GM04504 (cell line): ENCODE results near the gene ZNF584.
"Not testable (repeated sequence)": the region's sequence is repeated elsewhere in the genome, so short reads cannot be mapped to it uniquely, and the experiment has no call there.

Source experiments
- DNase-seq: peaks from one replicate; pipeline ENCODE4 v3.0.0-alpha.2; 2012; ENCODE audit warnings: low read depth

Gene ZNF584

DNA sequence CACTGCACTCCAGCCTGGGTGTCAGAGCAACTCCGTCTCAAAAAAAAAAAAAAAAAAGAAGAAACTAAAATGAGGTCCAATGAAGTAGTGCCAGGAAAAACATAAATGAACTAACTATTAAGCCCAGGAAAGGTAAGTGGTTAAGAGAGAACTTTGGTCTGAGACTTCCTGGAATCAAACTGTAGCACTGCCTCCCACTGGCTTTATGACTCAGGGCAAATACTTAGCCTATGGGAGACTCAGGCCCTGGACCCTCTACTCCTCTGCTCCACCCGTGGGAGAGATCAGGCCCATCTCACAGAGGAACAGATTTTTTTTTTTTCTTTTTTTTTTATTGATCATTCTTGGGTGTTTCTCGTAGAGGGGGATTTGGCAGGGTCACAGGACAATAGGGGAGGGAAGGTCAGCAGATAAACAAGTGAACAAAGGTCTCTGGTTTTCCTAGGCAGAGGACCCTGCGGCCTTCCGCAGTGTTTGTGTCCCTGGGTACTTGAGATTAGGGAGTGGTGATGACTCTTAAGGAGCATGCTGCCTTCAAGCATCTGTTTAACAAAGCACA, 4.5 kb upstream of the ZNF584 start:
- DNase-seq, result not testable (repeated sequence)

DNA sequence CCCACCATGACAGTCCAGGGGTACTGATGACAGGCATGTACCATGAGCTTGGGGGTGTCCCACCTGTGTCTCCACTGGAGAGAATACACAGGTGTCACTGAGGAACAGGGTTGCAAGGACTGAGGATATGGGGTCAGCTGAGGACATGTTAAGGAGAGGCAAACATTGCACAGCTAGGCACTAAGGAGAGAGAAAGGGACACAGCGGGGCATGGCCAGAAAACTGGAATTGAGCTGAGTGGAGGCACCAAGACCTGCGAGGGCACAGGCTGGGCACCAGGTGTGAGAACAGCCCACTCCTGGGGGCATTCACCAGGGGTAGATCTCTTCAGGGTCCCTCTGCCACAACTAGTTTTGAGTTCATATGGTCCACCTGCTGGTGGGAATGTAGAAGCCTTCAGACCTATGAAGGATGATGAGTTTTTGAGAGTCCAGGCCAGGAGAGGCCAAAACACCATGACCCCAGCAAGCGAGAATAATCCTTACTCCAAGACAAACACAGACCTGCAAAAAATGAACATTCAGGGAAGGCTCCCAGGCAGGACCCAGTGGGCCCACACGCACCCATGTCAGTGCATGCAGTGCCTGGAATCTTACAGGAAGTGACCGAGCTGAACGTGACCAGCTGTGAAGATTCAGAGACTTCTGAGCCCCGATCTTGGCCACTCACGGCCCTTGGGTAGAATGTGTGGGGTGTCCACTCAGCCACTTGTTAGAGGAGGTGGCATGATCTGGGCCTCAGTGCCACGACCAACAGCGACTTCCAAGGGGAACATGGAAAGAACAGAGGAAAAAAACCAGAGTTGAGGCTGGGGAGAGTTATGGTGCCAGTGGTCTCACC, 1.4 kb upstream of the ZNF584 start:
- DNase-seq, result no peak

DNA sequence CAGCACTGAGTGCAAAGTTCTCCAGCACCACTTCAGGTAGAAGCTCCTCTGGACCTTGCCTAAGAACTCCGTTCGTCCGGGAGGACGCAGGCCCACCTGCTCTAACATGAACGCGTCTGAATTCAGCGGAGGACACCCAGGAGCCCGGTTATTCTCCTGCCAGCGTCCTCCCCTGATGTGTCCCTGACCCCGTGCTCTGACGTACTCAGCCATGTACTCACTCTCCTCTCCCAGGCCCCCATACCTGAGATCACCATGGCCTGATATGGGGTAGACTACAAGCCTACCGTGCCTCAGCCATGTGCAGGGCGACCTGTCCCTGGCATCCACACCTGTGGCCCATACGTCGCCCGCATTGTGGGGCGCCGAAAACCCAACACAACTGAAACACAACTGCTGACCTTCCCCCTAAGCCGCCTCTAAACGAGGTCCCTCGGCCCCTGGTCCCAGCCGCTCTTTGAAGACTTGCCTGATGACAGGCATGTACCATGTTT, 744 bp upstream of the ZNF584 start:
- DNase-seq, result no peak

DNA sequence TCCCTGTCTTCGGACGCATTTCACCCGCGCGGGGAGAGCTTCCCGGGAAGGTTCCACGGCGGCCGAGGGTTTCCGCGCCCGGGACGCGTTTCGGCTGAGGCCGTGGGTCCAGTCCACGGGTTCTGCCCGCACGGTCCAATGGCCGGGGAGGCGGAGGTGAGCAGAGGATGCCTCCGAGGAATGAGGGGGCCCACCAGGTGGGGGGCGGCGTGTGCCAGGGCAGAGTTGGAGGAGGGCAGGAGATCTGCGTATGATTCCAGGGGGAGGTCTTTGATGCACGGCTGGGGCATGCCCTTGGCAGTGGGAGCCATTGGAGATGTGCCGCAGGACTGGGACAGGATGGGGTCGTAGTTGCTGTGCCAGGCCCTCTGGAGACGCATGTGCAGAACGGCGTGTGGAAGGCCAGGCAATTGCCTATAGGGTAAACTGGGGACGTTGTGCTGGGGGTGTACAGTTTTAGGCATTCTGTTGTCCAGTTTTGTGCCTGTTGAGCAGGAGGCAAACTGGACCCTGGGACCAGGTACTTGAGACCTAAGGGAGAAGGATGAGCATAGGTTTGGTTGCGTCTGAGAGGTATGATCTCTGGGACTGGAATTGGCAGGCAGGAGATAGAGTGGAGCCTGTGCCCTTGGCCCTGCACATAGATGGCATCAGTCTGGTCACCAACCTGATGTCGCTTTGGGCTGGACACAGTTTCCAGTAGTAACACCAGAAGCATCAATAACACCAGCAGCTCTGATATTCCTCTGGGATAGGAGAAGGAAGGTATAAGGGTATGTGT, 751 bp downstream of the ZNF584 start:
- no peak for DNase-seq

DNA sequence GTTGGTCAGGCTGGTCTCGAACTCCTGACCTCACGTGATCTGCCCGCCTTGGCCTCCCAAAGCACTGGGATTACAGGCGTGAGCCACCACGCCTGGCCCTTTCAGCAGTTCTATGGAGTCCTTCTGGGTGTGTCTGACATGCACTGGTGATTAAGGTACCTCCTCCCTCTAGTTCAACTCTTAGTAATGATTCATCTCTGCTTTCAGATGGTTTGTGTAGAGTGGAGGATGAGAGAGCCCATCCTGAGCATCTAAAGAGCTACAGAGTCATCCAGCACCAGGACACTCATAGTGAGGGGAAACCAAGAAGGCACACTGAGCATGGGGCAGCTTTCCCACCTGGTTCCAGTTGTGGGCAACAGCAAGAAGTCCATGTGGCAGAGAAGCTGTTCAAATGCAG, 8.2 kb downstream of the ZNF584 start:
- no peak for DNase-seq

DNA sequence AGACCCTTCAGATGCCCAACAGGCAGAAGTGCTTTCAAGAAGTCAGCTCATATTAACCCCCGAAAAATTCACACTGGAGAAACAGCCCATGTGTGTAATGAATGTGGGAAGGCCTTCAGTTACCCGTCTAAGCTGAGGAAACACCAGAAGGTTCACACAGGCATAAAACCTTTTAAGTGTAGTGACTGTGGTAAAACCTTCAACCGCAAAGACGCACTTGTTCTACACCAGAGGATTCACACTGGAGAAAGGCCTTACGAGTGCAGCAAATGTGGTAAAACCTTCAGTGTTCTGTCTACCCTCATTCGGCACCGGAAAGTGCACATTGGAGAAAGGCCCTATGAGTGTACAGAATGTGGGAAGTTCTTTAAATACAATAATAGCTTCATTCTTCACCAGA, 8.6 kb downstream of the ZNF584 start:
- no peak for DNase-seq

DNA sequence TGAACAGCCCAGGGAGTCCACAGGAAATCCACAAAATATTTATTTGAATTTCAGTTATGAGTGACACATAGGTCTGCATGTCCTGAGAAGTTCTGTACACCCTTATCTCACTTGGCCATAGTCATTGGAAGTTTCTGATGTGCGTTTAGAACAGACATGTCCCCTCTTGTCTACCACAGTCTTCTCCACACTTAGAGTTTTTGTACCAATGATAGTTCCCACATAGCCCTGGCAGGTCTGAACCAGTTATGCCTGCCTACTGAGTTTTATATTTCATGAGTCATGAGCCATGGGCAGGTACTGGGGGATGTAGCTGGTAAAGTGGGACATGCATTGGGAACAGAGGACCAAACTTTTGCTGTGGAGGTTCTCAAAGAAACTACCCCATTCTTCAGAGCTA, 20.2 kb downstream of the ZNF584 start:
- DNase-seq, result no peak

DNA sequence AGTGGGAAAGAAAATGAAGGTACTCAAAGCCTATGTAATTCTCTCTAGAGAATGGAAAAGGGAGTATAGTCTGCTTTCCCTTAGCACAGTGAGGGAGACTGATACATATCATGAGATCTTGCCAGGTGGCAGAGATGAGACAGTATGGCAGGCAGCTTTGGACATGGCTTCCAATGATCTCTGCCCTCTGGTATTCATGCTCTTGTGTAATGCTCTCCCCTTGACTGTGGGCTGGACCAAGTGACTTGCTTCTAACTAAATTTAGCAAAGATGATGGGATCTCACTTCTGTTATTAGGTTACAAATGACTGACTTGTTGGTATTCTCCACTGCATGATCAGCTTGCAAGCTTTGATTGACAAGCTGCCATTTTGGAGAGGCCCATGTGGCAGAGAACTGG, 21.3 kb downstream of the ZNF584 start:
- no peak for DNase-seq

DNA sequence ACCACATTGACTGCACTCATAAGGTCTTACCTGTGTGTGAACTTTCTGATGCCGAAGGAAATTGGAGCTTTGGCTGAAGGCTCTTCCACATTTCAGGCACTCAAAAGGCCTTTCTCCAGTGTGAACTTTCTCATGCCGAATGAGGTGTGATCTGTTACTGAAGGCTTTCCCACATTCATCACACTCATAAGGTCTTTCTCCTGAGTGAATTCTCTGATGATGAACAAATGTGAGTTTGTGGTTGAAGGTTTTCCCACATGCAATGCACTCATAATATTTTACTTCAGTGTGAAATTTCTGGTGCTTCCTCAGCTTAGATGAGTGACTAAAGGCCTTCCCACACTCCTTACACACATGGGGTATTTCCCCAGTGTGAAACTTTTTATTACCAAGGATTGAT, 25.8 kb downstream of the ZNF584 start:
- DNase-seq, result no peak

DNA sequence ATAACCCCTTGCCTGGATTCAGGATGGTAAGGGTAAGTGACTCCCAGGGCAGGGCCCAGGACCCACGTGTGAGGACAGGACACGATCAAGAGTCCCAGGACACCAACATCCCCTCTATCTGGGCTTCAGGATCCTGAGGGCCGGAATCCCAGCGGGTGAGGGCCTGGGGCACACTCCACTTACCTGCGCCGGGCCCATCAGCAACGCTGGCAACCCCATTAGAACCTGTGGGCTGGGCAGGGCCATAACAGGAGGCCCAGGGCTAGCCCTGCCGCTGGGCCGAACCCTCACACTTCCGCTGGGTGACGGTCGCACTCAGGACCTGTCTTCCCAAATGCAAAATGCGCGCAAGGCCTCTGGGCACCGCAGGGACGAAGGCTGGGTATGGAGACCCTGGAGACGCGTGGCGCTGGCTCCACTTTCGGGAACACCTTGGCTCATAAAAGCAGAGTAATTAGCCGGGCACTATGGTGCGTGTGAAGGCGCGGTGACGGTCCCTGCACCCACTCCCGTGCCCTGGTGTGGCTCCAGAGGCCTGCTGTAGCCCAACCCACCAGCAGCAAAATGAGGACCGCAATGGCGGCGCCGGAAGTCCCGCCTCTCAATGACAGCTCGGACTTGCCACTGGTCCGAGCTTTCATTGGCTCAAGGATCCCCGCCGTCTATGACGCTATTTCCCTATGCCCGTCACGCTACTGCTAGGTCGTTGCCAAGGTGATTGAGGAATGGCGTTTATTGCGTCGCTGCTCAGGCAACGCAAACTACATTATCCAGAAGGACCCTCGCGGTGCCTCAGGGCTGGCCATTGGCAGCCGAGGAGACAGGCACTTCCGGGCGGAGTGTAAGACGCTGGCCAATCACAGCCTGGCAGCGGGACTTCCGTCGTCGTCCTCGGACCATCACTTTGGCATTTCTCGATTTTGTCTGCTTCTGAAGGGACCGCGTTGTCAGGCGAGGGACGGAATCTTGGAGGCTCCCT, 31.4 kb downstream of the ZNF584 start, which contains the start of gene ZNF132:
ZNF132 (minus strand) TSS at position 578 of the 979 bp plus-strand sequence; CDS start at position 246, 332 bp downstream.
- DNase-seq, result peak; percentile 100

DNA sequence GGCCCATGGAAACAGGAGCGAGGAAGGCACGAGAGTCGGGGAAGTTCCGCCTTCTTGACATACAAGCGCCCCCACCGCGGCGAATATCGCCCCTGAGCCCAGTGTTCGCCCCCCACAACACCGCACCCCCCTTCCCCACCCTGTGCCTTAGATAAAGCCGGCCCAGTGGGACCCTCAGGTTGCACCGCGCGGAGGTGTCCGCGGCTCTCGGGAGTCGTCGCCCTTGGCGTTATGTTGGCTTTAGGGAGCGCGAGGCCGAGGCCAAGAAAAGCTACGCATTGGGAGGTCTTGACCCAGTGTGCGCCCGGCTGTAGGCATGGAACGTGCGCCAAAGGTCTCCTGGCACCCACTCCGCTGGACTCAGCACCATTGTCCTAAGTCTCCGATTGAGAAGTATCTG, 32.1 kb downstream of the ZNF584 start:
- no peak for DNase-seq

DNA sequence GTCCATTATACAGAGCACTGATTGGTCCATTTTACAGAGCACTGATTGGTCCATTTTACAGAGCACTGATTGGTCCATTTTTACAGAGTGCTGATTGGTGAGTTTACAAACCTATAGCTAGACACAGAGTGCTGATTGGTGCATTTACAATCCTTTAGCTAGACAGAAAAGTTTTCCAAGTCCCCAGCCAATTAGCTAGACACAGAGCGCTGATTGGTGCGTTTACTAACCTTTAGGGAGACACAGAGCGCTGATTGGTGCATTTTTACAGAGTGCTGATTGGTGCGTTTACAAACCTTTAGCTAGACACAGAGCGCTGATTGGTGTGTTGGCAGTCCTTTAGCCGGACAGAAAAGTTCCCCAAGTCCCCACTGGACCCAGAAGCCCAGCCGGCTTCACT, 34.5 kb downstream of the ZNF584 start:
- DNase-seq, result not testable (repeated sequence)

DNA sequence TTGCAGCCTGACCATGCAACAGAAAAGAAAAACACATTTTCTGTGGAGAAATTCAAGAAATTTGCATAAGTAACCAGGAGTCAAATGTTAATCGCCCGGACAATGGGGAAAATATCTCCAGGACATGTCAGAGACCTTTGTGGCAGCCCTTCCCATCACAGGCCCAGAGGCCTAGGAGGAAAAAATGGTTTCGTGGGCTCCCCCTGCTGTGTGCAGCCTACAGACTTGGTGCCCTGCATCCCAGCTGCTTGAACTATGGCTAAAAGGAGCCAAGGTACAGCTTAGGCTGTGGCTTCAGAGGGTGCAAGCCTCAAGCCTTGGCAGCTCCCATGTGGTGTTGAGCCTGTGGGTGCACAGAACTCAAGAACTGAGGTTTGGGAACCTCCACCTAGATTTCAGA, 40.4 kb downstream of the ZNF584 start:
- not testable (repeated sequence) for DNase-seq

DNA sequence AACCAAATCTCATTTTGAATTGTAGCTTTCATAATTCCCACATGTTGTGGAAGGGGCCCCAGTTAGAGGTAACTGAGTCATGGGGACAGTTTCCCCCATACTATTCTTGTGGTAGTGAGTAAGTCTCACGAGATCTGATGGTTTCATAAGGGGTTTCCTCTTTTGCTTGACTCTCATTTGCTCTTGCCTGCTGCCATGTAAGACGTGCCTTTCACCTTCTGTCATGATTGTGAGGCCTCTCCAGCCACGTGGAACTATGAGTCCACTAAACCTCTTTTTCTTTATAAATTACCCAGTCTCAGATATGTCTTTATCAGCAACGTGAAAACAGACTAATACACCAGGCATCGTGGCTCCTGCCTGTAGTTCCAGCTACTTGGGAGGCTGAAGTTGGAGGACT, 41.5 kb downstream of the ZNF584 start:
- not testable (repeated sequence) for DNase-seq

DNA sequence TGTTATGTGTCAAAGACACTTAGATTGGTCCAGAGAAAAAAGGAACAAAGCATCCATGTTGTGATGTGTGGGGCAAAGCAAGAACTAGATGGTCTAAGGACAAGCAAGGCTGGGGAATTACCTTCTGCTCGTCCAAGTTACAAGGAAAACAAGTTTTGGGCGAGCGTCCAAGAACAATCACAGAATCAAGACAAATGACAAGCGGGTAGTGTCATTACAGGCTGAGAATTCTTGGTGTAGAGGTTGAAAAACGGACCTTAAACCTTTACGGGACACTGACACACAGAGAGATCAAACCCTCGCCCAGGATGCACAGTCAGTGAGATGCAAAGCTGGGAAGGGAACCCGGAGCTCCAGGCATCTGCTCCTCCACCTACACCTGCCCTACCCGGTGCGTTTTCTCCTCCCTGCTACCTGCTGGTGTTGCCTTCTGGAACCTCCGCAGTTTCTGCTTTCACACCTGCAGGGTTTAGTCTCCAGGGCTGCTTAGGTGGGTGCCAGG, 42.5 kb downstream of the ZNF584 start:
- no peak for DNase-seq

DNA sequence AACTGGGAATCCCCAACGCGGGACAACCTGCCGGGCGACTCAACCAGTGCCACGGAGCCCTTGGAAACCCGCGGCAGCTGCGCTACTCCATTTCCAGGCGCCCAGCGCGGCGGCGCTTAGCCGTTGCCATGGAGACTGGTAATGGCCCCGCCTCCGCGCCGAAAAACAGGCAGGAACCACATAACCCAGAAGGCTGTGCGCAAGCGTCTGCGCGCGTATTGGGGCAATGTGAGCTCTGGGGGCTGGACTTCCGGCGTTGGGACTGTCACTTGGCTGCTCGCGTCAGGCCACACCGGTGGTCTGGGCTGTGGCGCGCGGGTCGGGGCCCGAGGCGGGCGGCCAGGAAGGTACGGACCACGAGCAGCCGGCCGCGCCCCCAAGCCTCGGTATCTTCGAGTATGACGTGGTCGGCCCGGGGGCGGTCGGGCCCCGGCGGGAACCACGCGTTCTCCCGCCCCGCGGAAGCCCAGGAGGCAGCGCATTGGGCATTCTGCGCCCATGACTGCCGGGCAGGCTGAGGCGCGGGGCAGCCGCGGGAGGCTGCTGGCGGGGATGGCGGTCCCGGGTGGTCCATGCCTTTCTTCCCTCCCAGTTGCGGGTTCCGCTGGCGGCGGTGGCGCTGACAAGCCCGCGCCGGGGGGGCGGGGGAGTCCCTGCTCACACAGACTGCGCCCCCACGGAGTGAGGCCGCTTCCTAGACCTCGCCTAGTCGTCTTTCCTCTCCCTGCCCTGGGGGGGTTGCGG, 43.1 kb downstream of the ZNF584 start, which contains the start of gene ZNF324B:
ZNF324B (plus strand) TSS at position 265 of the 744 bp plus-strand sequence. CDS start 2,080 bp downstream, outside the sequence.
- DNase-seq, result peak; percentile 88

DNA sequence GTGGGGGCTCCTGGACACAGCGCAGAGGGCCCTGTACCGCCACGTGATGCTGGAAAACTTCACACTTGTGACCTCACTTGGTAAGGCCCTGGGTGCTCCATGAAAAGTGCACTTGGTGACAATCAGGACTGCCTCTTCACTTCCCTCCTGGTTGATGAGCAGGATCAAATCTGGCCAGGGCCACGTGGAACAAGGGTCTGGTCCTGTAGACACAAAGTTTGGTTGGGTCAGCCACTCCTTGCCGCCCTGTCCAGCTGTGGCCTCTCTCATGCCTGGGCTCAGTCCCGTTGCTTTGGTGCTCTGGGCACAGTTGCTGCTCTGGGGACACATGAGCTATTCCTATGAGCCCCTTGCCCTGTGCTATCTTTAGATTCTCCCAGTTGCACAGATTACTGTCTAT, 45.3 kb downstream of the ZNF584 start:
- no peak for DNase-seq

DNA sequence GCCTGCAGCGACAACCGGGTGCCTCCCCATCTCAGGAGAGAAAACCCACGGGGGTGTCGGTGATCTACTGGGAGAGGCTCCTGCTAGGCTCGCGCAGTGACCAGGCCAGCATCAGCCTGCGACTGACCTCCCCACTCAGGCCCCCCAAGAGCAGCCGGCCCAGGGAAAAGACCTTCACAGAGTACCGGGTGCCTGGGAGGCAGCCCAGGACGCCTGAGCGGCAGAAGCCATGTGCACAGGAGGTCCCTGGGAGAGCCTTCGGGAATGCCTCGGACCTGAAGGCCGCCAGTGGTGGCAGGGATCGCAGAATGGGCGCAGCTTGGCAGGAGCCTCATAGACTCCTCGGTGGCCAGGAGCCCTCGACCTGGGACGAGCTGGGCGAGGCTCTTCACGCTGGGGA, 46.9 kb downstream of the ZNF584 start:
- DNase-seq, result no peak

DNA sequence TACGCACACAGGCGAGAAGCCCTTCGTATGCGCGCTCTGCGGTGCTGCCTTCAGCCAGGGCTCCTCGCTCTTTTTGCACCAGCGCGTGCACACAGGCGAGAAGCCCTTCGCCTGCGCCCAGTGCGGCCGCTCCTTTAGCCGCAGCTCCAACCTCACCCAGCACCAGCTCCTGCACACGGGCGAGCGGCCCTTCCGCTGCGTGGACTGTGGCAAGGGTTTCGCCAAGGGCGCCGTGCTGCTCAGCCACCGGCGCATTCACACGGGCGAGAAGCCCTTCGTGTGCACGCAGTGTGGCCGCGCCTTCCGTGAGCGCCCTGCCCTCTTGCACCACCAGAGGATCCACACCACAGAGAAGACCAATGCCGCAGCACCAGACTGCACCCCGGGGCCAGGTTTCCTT, 47.7 kb downstream of the ZNF584 start:
- DNase-seq, result no peak

DNA sequence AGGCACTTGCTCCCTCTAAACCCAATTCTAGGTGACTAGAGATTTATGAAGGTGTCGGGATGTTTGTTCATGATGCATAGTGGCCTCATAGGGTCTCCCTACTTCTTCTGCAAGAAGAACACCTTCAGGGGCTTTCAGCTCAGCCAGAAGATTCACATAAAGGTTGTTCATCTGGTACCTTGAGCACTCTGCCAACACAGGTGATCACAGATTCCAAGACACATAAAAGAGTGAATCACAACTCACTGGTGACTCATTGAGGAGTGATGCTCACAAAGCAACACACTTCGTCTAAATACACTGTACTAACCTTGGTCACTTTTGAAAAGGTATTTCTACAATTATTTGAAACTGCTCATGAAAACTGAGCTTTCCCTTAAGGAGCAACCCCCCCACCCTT, 51.6 kb downstream of the ZNF584 start:
- no peak for DNase-seq
